ENCODE results near the gene GZMH.
"Not testable (repeated sequence)": the region's sequence is repeated elsewhere in the genome, so short reads cannot be mapped to it uniquely, and the experiment has no call there.

Gene GZMH

DNA sequence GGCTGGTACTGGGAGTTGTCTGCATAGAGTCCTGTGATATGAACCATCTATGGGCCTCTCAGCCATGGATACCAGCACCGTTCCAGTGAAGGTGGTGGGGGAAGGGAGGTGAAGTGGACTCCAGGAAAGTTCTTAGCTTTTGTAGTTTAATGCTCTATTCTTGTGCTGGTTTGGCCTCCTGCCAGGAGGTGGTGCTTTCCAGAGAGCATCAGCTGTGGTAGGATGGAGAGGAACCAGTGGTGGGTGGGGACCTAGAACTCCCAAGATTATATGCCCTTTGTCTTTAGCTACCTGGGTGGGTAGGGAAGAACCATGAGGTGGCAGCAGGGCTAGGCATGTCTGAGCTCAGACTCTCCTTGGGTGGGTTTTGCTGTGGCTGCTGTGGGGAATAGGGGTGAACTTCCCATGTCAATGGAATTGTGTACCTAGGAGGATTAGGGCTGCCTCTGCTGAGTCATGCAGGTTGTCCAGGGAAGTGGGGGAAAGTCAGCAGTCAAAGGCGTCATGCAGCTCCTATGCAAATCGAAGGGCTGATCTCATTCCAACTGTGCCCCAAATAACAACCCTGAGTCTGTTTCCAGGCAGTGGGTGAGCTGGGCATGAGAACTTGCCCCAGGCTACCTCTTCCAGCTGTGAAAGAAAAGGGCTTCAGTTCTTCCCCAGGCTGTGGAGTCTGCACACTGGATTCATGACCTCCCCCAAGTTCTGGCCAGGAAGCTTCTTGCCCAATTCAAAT lies 14.2 kb downstream of the GZMH start:
- no peak for DNase-seq (ENCODE audit: low read depth)

DNA sequence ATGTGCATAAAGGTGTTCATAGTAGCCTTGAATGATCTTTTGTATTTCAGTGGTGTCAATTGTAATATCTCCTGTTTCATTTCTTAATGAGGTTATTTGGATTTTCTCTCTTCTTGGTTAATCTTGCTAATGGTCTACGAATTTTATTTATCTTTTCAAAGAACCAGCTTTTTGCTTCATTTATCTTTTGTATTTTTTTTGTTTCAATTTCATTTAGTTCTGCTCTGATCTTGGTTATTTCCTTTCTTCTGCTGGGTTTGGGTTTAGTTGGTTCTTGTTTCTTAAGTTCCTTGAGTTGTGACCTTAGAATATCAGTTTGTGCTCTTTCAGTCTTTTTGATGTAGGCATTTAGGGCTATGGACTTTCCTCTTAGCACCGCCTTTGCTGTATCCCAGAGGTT lies 18.5 kb downstream of the GZMH start:
- not testable (repeated sequence) for DNase-seq (ENCODE audit: low read depth)

GRCh38 chr14:24584402-24584801 lies 25.1 kb downstream of the GZMH start:
- DNase-seq (ENCODE audit: low read depth): not testable (repeated sequence)

GRCh38 chr14:24578558-24578957 lies 30.9 kb downstream of the GZMH start:
- no peak for DNase-seq (ENCODE audit: low read depth)

DNA sequence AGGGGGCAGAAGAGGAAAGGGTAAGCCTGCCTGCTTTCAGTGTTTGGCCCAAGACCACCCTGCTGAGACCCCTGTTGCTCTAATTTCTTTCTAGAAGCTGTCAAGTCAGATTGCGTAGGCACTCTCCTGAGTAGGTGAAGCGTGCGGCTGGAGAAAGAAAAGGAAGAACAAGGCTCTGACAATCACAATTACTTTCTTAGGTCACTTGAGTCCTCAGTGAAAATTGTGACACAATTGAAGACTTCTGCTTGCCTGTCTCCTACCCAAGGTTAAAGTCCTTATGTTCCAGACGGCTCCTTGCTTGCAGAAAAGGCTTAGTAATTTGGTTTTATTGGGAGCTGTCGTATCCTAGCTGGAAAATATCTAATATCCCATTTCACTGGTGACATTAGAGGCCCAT lies 32.7 kb downstream of the GZMH start:
- DNase-seq (ENCODE audit: low read depth): no peak

GRCh38 chr14:24576182-24576581 lies 33.3 kb downstream of the GZMH start, which contains the start of gene CTSG:
Gene CTSG, minus strand, starts transcription at chr14:24576250. Its CDS starts 27 bp downstream, at chr14:24576223.
- no peak for DNase-seq (ENCODE audit: low read depth)

- DNase-seq (ENCODE audit: low read depth): no peak
Observed at GRCh38 chr14:24574206-24574774, 35.2 kb downstream of the GZMH start.

DNA sequence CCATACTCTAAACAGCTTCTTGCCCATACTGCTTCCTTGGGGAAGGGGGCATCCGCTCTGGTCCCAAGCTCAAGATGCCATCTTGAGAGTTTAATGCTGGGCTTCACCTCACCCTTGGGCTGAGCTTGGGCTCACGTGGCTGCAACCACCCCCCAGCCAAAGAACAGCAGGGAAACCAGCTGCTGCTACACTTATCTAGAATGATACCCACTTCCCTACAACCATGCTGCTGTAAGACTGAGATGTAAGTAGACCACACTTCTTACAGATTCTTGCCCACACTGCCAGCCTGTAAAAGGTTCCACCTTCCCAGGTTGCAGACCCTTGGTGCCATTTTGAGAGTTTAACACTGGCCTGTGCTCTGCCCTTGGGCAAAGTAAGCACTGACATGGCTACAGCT lies 43.2 kb downstream of the GZMH start:
- no peak for DNase-seq (ENCODE audit: low read depth)

GRCh38 chr14:24565766-24566165 lies 43.7 kb downstream of the GZMH start:
- DNase-seq (ENCODE audit: low read depth): no peak

- no peak for DNase-seq (ENCODE audit: low read depth)
Observed at GRCh38 chr14:24563505-24563904, 46.0 kb downstream of the GZMH start.

DNA sequence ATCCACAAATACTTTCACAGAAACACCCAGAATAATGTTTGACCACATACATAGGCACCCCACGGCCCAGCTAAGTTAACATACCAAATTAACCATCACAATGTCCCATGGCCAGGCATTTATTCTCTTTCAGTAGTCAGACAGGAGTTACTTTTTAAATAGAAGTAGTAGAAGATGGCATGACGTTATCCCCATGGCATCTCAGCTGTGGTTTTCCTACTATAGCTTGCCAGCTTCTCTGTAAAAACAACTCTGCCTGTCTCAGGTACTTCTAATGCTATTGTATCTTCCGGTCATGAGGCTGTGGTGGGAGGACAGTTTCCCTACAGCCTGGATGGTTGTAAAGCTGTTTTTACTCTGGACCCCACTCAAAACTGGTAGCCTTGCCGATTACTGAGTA lies 52.7 kb downstream of the GZMH start:
- DNase-seq (ENCODE audit: low read depth): peak; percentile 3

All from stromal cell of bone marrow (primary cell).